Measurements from ENCODE around the gene CAMTA1.

GRCh38 chr1:7296968-7297367 lies 511.7 kb downstream of the CAMTA1 start:
- TF ChIP-seq CTCF (conservative IDR thresholded peaks at IDR 0.05; ENCODE audit: low read depth, low read length) (no peak), EZH2 (IDR thresholded peaks at IDR 0.05; ENCODE audit: borderline replicate concordance, low read depth, low read length, poor library complexity, severe bottlenecking) (no peak)

All from A673 (cell line).